SK-N-SH (cell line): ENCODE data around the gene UBE2E3. TPM values are rescaled to one million over a fixed set of nuclear protein-coding genes. Genes with fewer than 3 reads are reported as not detected.

Experiments used
- CTCF ChIA-PET: fragments of 300-600, 350-600 bp; formaldehyde crosslinking; extraction: SDS; loops from one replicate; lab custom pipeline; 2021; lab: Yijun Ruan, JAX
- POLR2A ChIA-PET: fragments of 350-600 bp; sonication (Branson Sonifier 250); formaldehyde crosslinking; extraction: SDS; loops from one replicate; lab custom pipeline; 2020; ENCODE audit warnings: antibody characterized with exemption, inconsistent platforms; lab: Yijun Ruan, JAX
- DNase-seq: peaks from one replicate; pipeline ENCODE4 v3.0.0; 2012
- H2AFZ ChIP-seq: fragments of 200-600 bp; sonication (generic); 2 replicates; pipeline ENCODE4 v1.8.1; 2016; ENCODE audit warnings: antibody characterized with exemption, mild to moderate bottlenecking, low read depth
- H3F3A ChIP-seq: fragments of 200-600 bp; sonication (generic); replicated peaks from 2 replicates; pipeline ENCODE3; 2016; ENCODE audit warnings: antibody characterized with exemption, mild to moderate bottlenecking; ENCODE audit not compliant: insufficient read depth
- H3K27ac ChIP-seq, 2 experiments: fragments of 200-500 bp in 1 of 2; fragments of 200-600 bp in 1 of 2; sonication (Bioruptor generic) in 1 of 2; sonication (generic), shearing (Covaris generic) in 1 of 2; 2 replicates each; pipeline versions ENCODE4 v1.5.1 to v1.6.1; 2014 to 2016; ENCODE audit warnings: low read depth in 2 of 2, inconsistent platforms in 1 of 2, low read length in 1 of 2, mild to moderate bottlenecking in 1 of 2, mixed read lengths in 1 of 2
- H3K27me3 ChIP-seq: fragments of 200-600 bp; sonication (generic), shearing (Covaris generic); 2 replicates; pipeline ENCODE4 v1.6.1; 2016; ENCODE audit warnings: mixed run types; ENCODE audit not compliant: insufficient read depth
- H3K36me3 ChIP-seq, 2 experiments: fragments of 200-500 bp in 1 of 2; fragments of 200-600 bp in 1 of 2; sonication (Bioruptor generic) in 1 of 2; sonication (generic) in 1 of 2; replicated peaks in 1 of 2; 2 replicates each; pipeline versions ENCODE3 to v1.5.1; 2014 to 2016; ENCODE audit warnings: low read length in 1 of 2, mild to moderate bottlenecking in 1 of 2; ENCODE audit not compliant: insufficient read depth in 2 of 2, control insufficient read depth in 1 of 2
- H3K4me1 ChIP-seq, 2 experiments: fragments of 200-500 bp in 1 of 2; fragments of 200-600 bp in 1 of 2; sonication (Bioruptor generic) in 1 of 2; sonication (generic), shearing (Covaris generic) in 1 of 2; 2 replicates each; pipeline versions ENCODE4 v1.5.1 to v1.6.1; 2014 to 2016; ENCODE audit warnings: low read depth in 1 of 2, low read length in 1 of 2, mixed run types in 1 of 2; ENCODE audit not compliant: insufficient read depth in 2 of 2, control insufficient read depth in 1 of 2
- H3K4me2 ChIP-seq: fragments of 200-600 bp; sonication (generic), shearing (Covaris generic); 2 replicates; pipeline ENCODE4 v1.6.1; 2017; ENCODE audit warnings: mixed run types
- H3K4me3 ChIP-seq, 2 experiments: fragments of 200-500 bp in 1 of 2; fragments of 200-600 bp in 1 of 2; sonication (Bioruptor generic) in 1 of 2; sonication (generic), shearing (Covaris generic) in 1 of 2; 2 replicates each; pipeline versions ENCODE4 v1.5.1 to v1.8.1; 2014 to 2016; ENCODE audit warnings: low read depth in 2 of 2, inconsistent platforms in 1 of 2, low read length in 1 of 2, mild to moderate bottlenecking in 1 of 2, mixed read lengths in 1 of 2, moderate library complexity in 1 of 2
- H3K79me2 ChIP-seq: fragments of 200-600 bp; sonication (generic); 2 replicates; pipeline ENCODE4 v1.8.1; 2017; ENCODE audit warnings: mild to moderate bottlenecking; ENCODE audit not compliant: insufficient read depth
- H3K9ac ChIP-seq: fragments of 200-600 bp; sonication (generic); 2 replicates; pipeline ENCODE4 v1.6.1; 2017; ENCODE audit warnings: mixed run types
- H3K9me2 ChIP-seq: fragments of 200-600 bp; sonication (generic); 2 replicates; pipeline ENCODE4 v1.6.1; 2017; ENCODE audit warnings: mixed run types
- H3K9me3 ChIP-seq: fragments of 200-600 bp; sonication (generic); 2 replicates; pipeline ENCODE4 v1.6.1; 2017; ENCODE audit warnings: mixed run types, mild to moderate bottlenecking, moderate library complexity
- H4K20me1 ChIP-seq: fragments of 200-600 bp; sonication (generic); 2 replicates; pipeline ENCODE4 v1.6.1; 2017; ENCODE audit warnings: mild to moderate bottlenecking, mixed run types; ENCODE audit not compliant: insufficient read depth
- CHD2 ChIP-seq: fragments of 150-350 bp; IDR thresholded peaks from 2 replicates; pipeline ENCODE4 v1.6.1; 2018; ENCODE audit warnings: low read length; ENCODE audit not compliant: partially characterized antibody
- GABPA ChIP-seq: IDR thresholded peaks from 2 replicates; pipeline ENCODE4 v1.4.0; 2012; ENCODE audit warnings: low read depth, mild to moderate bottlenecking
- JUND ChIP-seq: IDR thresholded peaks from 2 replicates; pipeline ENCODE4 v1.4.0; 2012
- MXI1 ChIP-seq: IDR thresholded peaks from 2 replicates; pipeline ENCODE4 v1.6.1; 2012; ENCODE audit warnings: mild to moderate bottlenecking, low read depth, low read length, improper control_type of control experiment
- RAD21 ChIP-seq: IDR thresholded peaks from 2 replicates; pipeline ENCODE4 v1.6.1; 2012; ENCODE audit warnings: mild to moderate bottlenecking, low read length
- RXRA ChIP-seq: IDR thresholded peaks from 2 replicates; pipeline ENCODE4 v1.4.0; 2012; ENCODE audit warnings: low read depth, mild to moderate bottlenecking, borderline replicate concordance
- SIN3A ChIP-seq: IDR thresholded peaks from 2 replicates; pipeline ENCODE4 v1.6.1; 2012; ENCODE audit warnings: low read depth, mild to moderate bottlenecking, low read length, moderate library complexity, borderline replicate concordance
- SMC3 ChIP-seq: IDR thresholded peaks from 2 replicates; pipeline ENCODE4 v1.6.1; 2012; ENCODE audit warnings: low read depth, low read length, improper control_type of control experiment
- TAF1 ChIP-seq: IDR thresholded peaks from 2 replicates; pipeline ENCODE4 v1.6.1; 2012; ENCODE audit warnings: low read depth, mild to moderate bottlenecking, low read length, moderate library complexity, borderline replicate concordance
- TCF12 ChIP-seq: IDR thresholded peaks from 2 replicates; pipeline ENCODE4 v1.4.0; 2012
- TEAD4 ChIP-seq: IDR thresholded peaks from 2 replicates; pipeline ENCODE4 v1.4.0; 2012; ENCODE audit warnings: mild to moderate bottlenecking, borderline replicate concordance; ENCODE audit not compliant: insufficient read depth
- YY1 ChIP-seq: IDR thresholded peaks from 2 replicates; pipeline ENCODE4 v1.4.0; 2012; ENCODE audit warnings: low read depth, mild to moderate bottlenecking
- WGBS: methylation state at CpG from one replicate; pipeline ENCODE4 v1.1.6; 2017; ENCODE audit warnings: low lambda C conversion rate; 5-methylcytosine and 5-hydroxymethylcytosine counted together
- polyA plus RNA-seq, 3 experiments: library from polyadenylated mRNA; depleted of rRNA; stranded (reverse); fragments of >200 nt; gene quantifications; 2 replicates each; pipeline ENCODE4 v1.2.3, GENCODE V29; 2012
- TF ChIP-seq, protein P1 (sequence below): IDR thresholded peaks from 2 replicates; pipeline ENCODE4 v1.4.0; 2012; ENCODE audit warnings: low read depth, borderline replicate concordance
- TF ChIP-seq, protein P2 (sequence below): fragments of 200-600 bp; sonication (generic); IDR thresholded peaks from 2 replicates; pipeline ENCODE4 v1.6.1; 2017; ENCODE audit warnings: antibody characterized with exemption, mild to moderate bottlenecking, moderate library complexity
- TF ChIP-seq, protein P3 (sequence below): IDR thresholded peaks from 2 replicates; pipeline ENCODE4 v1.4.0; 2012; ENCODE audit warnings: low read depth, borderline replicate concordance
- TF ChIP-seq, protein P4 (sequence below): IDR thresholded peaks from 2 replicates; pipeline ENCODE4 v1.4.0; 2012; ENCODE audit warnings: low read depth

UBE2E3 gene
- polyA plus RNA-seq, 1 of the 3 experiments (the other 2 are of a cell fraction), result 62.9 TPM

DNA sequence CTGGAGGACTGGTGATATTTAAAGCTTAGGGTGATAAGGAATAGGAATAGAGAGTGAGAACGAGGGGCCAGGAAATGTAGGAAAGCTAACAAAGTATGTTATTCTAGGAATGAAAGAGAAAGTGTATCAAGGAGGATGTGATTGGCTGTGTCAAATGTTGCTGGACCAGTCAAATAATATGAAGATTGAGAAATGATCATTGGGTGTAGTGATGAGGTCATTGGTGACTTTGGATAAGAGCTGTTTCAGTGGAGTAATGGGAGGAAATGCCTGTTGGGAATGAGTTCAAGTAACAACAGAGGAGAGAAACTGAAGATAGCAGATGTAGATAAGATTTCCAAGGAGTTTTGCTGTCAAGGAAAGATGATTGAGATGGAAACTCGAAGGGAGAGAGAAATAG lies 74.4 kb downstream of the UBE2E3 start (continued):
- TF ChIP-seq, protein P1, sequence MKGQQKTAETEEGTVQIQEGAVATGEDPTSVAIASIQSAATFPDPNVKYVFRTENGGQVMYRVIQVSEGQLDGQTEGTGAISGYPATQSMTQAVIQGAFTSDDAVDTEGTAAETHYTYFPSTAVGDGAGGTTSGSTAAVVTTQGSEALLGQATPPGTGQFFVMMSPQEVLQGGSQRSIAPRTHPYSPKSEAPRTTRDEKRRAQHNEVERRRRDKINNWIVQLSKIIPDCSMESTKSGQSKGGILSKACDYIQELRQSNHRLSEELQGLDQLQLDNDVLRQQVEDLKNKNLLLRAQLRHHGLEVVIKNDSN, result no peak
- TF ChIP-seq RXRA (no peak), GABPA (no peak), MXI1 (no peak)

DNA sequence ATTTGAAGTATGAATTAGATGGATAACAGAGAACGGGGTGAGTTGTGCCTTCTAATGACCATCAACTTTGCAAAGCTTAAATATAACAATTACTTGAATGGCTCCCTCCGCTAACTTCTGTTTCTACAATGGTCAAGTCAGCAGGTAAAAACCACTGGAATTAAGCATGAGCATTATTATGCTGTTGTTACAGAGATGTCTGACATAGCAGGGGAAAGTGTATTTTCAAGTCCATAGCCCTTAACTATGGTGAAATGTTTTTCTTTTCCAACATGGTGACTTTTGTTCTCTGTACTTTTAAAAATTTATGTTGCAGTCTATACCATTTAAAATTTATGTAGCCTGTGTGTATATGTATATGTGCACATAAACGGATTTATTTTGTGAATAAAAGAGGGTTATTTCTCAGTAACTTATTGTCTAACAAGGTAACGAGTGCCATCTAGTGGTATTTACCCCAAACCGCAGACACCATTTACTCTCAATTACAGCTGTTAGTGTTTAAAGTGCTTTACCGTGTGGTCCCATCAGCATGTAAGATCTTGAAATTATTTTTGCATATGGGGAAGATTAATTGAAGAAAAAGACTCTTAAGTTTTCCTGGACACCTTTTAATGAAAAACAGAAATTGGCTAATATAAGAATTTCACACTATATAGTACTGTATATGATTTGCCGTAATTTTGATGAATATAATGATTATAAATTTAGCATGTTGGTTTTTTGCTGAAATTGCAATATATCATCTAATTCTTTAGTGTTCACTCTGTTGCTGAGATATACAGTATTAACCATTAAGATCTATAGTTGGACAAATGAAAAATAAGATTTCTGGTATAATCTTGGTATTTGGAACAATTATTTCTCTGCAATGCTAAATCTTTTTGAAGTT lies 78.2 kb downstream of the UBE2E3 start:
- Histone ChIP-seq H3K79me2 (peaks cover 14% of the 10 kb centered on the region), H3K9ac (no peak overlapping the region), H3K4me2 (no peak overlapping the region), H3K4me3 (no peak overlapping the region; a peak in 1 of 4 replicates), H3K9me2 (no peaks in the 10 kb centered on the region), H3K27ac (no peak overlapping the region), H3K27me3 (no peaks in the 10 kb centered on the region), H3K4me1 (no peaks in the 10 kb centered on the region), H3K9me3 (no peaks in the 10 kb centered on the region), H4K20me1 (no peaks in the 10 kb centered on the region), H3K36me3 (peaks cover 5 to 23% of the 10 kb centered on the region in 2 experiments), H3F3A (no peaks in the 10 kb centered on the region), H2AFZ (no peak overlapping the region)
- peak; percentile 3 for DNase-seq
- TF ChIP-seq SMC3, result peak; percentile 30; the same call in 1 of the 2 replicates
- TF ChIP-seq CHD2, result no peak
- TF ChIP-seq RAD21, result peak; percentile 73
- TF ChIP-seq, protein P2, sequence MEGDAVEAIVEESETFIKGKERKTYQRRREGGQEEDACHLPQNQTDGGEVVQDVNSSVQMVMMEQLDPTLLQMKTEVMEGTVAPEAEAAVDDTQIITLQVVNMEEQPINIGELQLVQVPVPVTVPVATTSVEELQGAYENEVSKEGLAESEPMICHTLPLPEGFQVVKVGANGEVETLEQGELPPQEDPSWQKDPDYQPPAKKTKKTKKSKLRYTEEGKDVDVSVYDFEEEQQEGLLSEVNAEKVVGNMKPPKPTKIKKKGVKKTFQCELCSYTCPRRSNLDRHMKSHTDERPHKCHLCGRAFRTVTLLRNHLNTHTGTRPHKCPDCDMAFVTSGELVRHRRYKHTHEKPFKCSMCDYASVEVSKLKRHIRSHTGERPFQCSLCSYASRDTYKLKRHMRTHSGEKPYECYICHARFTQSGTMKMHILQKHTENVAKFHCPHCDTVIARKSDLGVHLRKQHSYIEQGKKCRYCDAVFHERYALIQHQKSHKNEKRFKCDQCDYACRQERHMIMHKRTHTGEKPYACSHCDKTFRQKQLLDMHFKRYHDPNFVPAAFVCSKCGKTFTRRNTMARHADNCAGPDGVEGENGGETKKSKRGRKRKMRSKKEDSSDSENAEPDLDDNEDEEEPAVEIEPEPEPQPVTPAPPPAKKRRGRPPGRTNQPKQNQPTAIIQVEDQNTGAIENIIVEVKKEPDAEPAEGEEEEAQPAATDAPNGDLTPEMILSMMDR, result peak; percentile 60
- ChIA-PET CTCF (interaction anchor here (0.6 to 3.1 kb wide), 20 partner anchors 10 to 979 kb away, joined by 3 to 17 read pairs (median 3); partner anchors contain the start of genes ITGA4 and UBE2E3), POLR2A (no interaction called here)
- 79% methylated on average over 7 of the region's 7 CpGs for WGBS

DNA sequence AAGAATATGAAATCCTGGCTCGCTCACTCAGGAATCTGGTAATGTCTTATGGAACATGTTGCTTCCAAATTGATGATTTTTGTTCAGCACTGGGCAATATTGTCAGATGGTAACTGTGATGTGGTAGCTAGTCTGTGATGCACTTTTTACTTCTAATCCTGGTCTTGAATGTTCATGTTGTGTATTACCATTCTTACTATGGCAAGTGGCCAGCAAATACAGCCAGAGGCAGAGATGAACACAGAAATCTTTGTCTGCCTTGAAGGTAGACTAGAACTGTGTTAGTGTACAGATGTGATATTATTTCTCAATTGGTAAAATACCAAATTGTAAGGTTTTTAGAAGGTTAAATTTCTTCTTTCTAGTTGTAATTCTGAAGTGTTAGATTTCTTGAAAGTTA lies 83.3 kb downstream of the UBE2E3 start:
- ChIA-PET CTCF (no interaction called here), POLR2A (no interaction called here)
- Histone ChIP-seq H2AFZ (no peak overlapping the region), H3K79me2 (peaks cover 8% of the 10 kb centered on the region), H3K4me3 (no peak overlapping the region), H4K20me1 (no peaks in the 10 kb centered on the region), H3K9ac (no peak overlapping the region), H3K9me2 (no peaks in the 10 kb centered on the region), H3K36me3 (peaks cover 12 to 39% of the 10 kb centered on the region in 2 experiments), H3K27me3 (no peaks in the 10 kb centered on the region), H3K9me3 (no peaks in the 10 kb centered on the region), H3K27ac (no peak overlapping the region), H3K4me2 (no peak overlapping the region), H3K4me1 (no peaks in the 10 kb centered on the region), H3F3A (peaks cover 6% of the 10 kb centered on the region)
- no peak for DNase-seq
- WGBS, result 45% methylated on average over 1 of the region's 1 CpG
- TF ChIP-seq TCF12 (no peak), RXRA (no peak), YY1 (no peak), RAD21 (no peak), TEAD4 (no peak), SMC3 (no peak), JUND (no peak), SIN3A (no peak), TAF1 (no peak)
- TF ChIP-seq, protein P3, sequence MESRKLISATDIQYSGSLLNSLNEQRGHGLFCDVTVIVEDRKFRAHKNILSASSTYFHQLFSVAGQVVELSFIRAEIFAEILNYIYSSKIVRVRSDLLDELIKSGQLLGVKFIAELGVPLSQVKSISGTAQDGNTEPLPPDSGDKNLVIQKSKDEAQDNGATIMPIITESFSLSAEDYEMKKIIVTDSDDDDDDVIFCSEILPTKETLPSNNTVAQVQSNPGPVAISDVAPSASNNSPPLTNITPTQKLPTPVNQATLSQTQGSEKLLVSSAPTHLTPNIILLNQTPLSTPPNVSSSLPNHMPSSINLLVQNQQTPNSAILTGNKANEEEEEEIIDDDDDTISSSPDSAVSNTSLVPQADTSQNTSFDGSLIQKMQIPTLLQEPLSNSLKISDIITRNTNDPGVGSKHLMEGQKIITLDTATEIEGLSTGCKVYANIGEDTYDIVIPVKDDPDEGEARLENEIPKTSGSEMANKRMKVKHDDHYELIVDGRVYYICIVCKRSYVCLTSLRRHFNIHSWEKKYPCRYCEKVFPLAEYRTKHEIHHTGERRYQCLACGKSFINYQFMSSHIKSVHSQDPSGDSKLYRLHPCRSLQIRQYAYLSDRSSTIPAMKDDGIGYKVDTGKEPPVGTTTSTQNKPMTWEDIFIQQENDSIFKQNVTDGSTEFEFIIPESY, result no peak
- TF ChIP-seq, protein P4, sequence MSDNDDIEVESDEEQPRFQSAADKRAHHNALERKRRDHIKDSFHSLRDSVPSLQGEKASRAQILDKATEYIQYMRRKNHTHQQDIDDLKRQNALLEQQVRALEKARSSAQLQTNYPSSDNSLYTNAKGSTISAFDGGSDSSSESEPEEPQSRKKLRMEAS, result no peak
